ENCODE data around the gene DPP7. TPM values are rescaled to one million over a fixed set of nuclear protein-coding genes. Genes with fewer than 3 reads are reported as not detected.

The DPP7 gene
- total RNA-seq, 1 experiment from 2014 or later: 291 TPM

- ChIA-PET POLR2A (no interaction called here), RAD21 (ENCODE audit: low non-redundant PET in 1 of 2, low total read pairs in 2 of 2, uncharacterized antibody in 2 of 2, unreplicated experiment in 2 of 2) (no interaction called here), CTCF (no interaction called here)
- Histone ChIP-seq H3K79me2 (ENCODE audit: insufficient read depth, low read length) (peaks cover 19% of the 10 kb centered on the region), H2AFZ (ENCODE audit: low read depth, low read length, poor library complexity, severe bottlenecking) (no peak overlapping the region), H3K9me3 (ENCODE audit: control insufficient read depth in 1 of 2, insufficient read depth in 1 of 2, low read depth in 1 of 2, low read length in 2 of 2) (no peaks in the 10 kb centered on the region), H3K27me3 (ENCODE audit: insufficient read depth, low read length) (no peaks in the 10 kb centered on the region), H3K36me3 (ENCODE audit: control insufficient read depth in 1 of 2, insufficient read depth in 2 of 2, low read length in 2 of 2) (peaks cover 2 to 8% of the 10 kb centered on the region in 2 experiments; a peak in 1 of 4 replicates), H4K20me1 (ENCODE audit: insufficient read depth) (no peaks in the 10 kb centered on the region), H3K9me2 (ENCODE audit: insufficient read depth) (no peaks in the 10 kb centered on the region), H3K4me2 (ENCODE audit: low read length) (no peak overlapping the region), H3K9ac (ENCODE audit: low read length) (no peak overlapping the region), H3K4me1 (ENCODE audit: control insufficient read depth in 1 of 2, insufficient read depth in 2 of 2, low read length in 2 of 2) (peaks cover 5 to 18% of the 10 kb centered on the region in 2 experiments; a peak in 3 of 4 replicates), H3K4me3 (replicated peaks in 1 of 2; ENCODE audit: low read depth in 1 of 2, low read length in 2 of 2) (no peak overlapping the region), H3K27ac (ENCODE audit: low read depth, low read length) (no peak overlapping the region)
- TSS peak; percentile 53 for BruUV-seq (replicated peaks)
- intact Hi-C loops (cut with micrococcal nuclease): no loop called here
- TF ChIP-seq SP1 (IDR thresholded peaks at IDR 0.05; ENCODE audit: low read depth) (no peak), SRF (IDR thresholded peaks at IDR 0.05; ENCODE audit: low read depth) (no peak), CBX3 (IDR thresholded peaks at IDR 0.05; ENCODE audit: low read depth) (no peak), CTCF (IDR thresholded peaks at IDR 0.05 in 2 of 3, conservative IDR thresholded peaks at IDR 0.05 in 1 of 3; ENCODE audit: borderline replicate concordance in 1 of 3, insufficient read depth in 1 of 3, low read depth in 2 of 3, low read length in 2 of 3) (no peak), JUND (IDR thresholded peaks at IDR 0.05) (no peak), ZFX (IDR thresholded peaks at IDR 0.05) (no peak), ZBTB33 (IDR thresholded peaks at IDR 0.05; ENCODE audit: extremely low read depth, insufficient replicate concordance, low read length) (no peak)
- DNase-seq (ENCODE audit: low read depth, low spot score) (no peak), ATAC-seq (peak; percentile 23; the same call in 1 of the 2 replicates)
Measured at GRCh38 chr9:137062384-137062783, 52.1 kb downstream of the DPP7 start.

Other genes starting within 250 kb of the DPP7 start
- 311 TPM for gene EDF1, start 248.4 kb downstream of the DPP7 start, total RNA-seq (2021; ENCODE audit: unreplicated experiment)
- 28.4 TPM for gene TRAF2, start 228.2 kb downstream of the DPP7 start, total RNA-seq (2021; ENCODE audit: unreplicated experiment)
- 88.0 TPM for gene FBXW5, start 170.0 kb downstream of the DPP7 start, total RNA-seq (2021; ENCODE audit: unreplicated experiment)
- gene C8G, start 169.5 kb downstream of the DPP7 start, total RNA-seq (2021; ENCODE audit: unreplicated experiment): 2.1 TPM
- 4.2 TPM for gene LCN12, start 162.5 kb downstream of the DPP7 start, total RNA-seq (2021; ENCODE audit: unreplicated experiment)
- gene PTGDS, start 137.2 kb downstream of the DPP7 start, total RNA-seq (2021; ENCODE audit: unreplicated experiment): 3.1 TPM
- gene LCNL1, start 131.7 kb downstream of the DPP7 start, total RNA-seq (2021; ENCODE audit: unreplicated experiment): 0.44 TPM
- gene PAXX, start 122.3 kb downstream of the DPP7 start, total RNA-seq (2021; ENCODE audit: unreplicated experiment): 89.0 TPM
- 8.4 TPM for gene CLIC3, start 118.2 kb downstream of the DPP7 start, total RNA-seq (2021; ENCODE audit: unreplicated experiment)
- gene ABCA2, start 86.5 kb downstream of the DPP7 start, total RNA-seq (2021; ENCODE audit: unreplicated experiment): 114 TPM
- gene FUT7, start 82.6 kb downstream of the DPP7 start, total RNA-seq (2021; ENCODE audit: unreplicated experiment): not detected
- gene NPDC1, start 68.6 kb downstream of the DPP7 start, total RNA-seq (2021; ENCODE audit: unreplicated experiment): 98.8 TPM
- 32.5 TPM for gene ENTPD2, start 60.7 kb downstream of the DPP7 start, total RNA-seq (2021; ENCODE audit: unreplicated experiment)
- gene SAPCD2, start 44.2 kb downstream of the DPP7 start, total RNA-seq (2021; ENCODE audit: unreplicated experiment): 71.7 TPM
- gene UAP1L1, start 37.2 kb downstream of the DPP7 start, total RNA-seq (2021; ENCODE audit: unreplicated experiment): 11.0 TPM
- gene MAN1B1, start 27.7 kb downstream of the DPP7 start, total RNA-seq (2021; ENCODE audit: unreplicated experiment): 50.9 TPM
- 23.1 TPM for gene GRIN1, start 24.4 kb upstream of the DPP7 start, total RNA-seq (2021; ENCODE audit: unreplicated experiment)
- 2.4 TPM for gene LRRC26, start 55.3 kb upstream of the DPP7 start, total RNA-seq (2021; ENCODE audit: unreplicated experiment)
- gene TMEM210, start 57.3 kb upstream of the DPP7 start, total RNA-seq (2021; ENCODE audit: unreplicated experiment): not detected
- 75.5 TPM for gene ANAPC2, start 73.8 kb upstream of the DPP7 start, total RNA-seq (2021; ENCODE audit: unreplicated experiment)
- 84.7 TPM for gene SSNA1, start 73.9 kb upstream of the DPP7 start, total RNA-seq (2021; ENCODE audit: unreplicated experiment)
- 24.9 TPM for gene TPRN, start 86.0 kb upstream of the DPP7 start, total RNA-seq (2021; ENCODE audit: unreplicated experiment)
- gene TMEM203, start 90.9 kb upstream of the DPP7 start, total RNA-seq (2021; ENCODE audit: unreplicated experiment): 45.0 TPM
- 28.4 TPM for gene NDOR1, start 91.0 kb upstream of the DPP7 start, total RNA-seq (2021; ENCODE audit: unreplicated experiment)
- gene RNF208, start 107.5 kb upstream of the DPP7 start, total RNA-seq (2021; ENCODE audit: unreplicated experiment): 26.1 TPM
- 4.3 TPM for gene CYSRT1, start 110.4 kb upstream of the DPP7 start, total RNA-seq (2021; ENCODE audit: unreplicated experiment)
- gene RNF224, start 112.8 kb upstream of the DPP7 start, total RNA-seq (2021; ENCODE audit: unreplicated experiment): 0.30 TPM
- 0.15 TPM for gene SLC34A3, start 116.2 kb upstream of the DPP7 start, total RNA-seq (2021; ENCODE audit: unreplicated experiment)
- gene TUBB4B, start 126.6 kb upstream of the DPP7 start, total RNA-seq (2021; ENCODE audit: unreplicated experiment): 502 TPM
- not detected for gene STPG3, start 136.6 kb upstream of the DPP7 start, total RNA-seq (2021; ENCODE audit: unreplicated experiment)
- gene NELFB, start 140.6 kb upstream of the DPP7 start, total RNA-seq (2021; ENCODE audit: unreplicated experiment): 86.4 TPM
- gene TOR4A, start 163.0 kb upstream of the DPP7 start, total RNA-seq (2021; ENCODE audit: unreplicated experiment): 34.0 TPM
- gene NRARP, start 187.5 kb upstream of the DPP7 start, total RNA-seq (2021; ENCODE audit: unreplicated experiment): 22.2 TPM